ENCODE data around the gene BMX. TPM values are rescaled to one million over a fixed set of nuclear protein-coding genes. Genes with fewer than 3 reads are reported as not detected.

Gene BMX
- total and polyA plus RNA-seq, 8 donors, result 1.5 to 5.8 (median 2.5) TPM

GRCh38 chrX:15594371-15594770 lies 93.8 kb downstream of the BMX start:
- no peak for ATAC-seq
- peaks cover 0 to 11% of the 10 kb centered on the region in 2 donors for H3K27me3 ChIP-seq
- no peaks in the 10 kb centered on the region for H3K4me1 ChIP-seq
- H3K4me3 ChIP-seq, result no peak overlapping the region
- no peak for DNase-seq
- intact Hi-C loops (cut with DNase I), result no loop called here
- no peaks in the 10 kb centered on the region for H3K9me3 ChIP-seq
- no peaks in the 10 kb centered on the region for H3K36me3 ChIP-seq
- H3K27ac ChIP-seq, result no peak overlapping the region
- TF ChIP-seq CTCF (IDR thresholded peaks at IDR 0.05), result no peak

DNA sequence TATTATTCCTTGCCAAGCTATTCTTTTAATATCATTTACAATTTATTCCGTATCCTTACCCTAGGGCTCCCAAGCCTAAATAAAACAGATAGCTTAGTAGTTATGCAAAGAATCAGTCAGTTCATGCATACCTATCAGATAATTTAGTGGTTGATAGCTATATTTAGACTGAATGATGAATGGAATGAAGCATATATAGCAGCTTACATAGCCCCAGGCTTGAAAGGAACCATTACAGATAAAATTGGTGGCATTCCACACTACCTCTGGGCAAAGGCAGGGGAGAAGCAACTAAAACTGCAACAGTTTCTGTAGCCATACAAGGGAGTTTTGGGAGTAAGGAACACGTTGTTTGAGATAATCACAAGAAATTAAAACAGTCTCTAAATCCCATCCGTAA lies 97.4 kb downstream of the BMX start:
- ATAC-seq, result no peak
- Histone ChIP-seq H3K27me3 (peaks cover 0 to 4% of the 10 kb centered on the region in 2 donors), H3K4me1 (no peaks in the 10 kb centered on the region), H3K4me3 (no peak overlapping the region), H3K36me3 (no peaks in the 10 kb centered on the region), H3K9me3 (no peaks in the 10 kb centered on the region), H3K27ac (no peak overlapping the region)
- TF ChIP-seq CTCF (IDR thresholded peaks at IDR 0.05), result no peak
- no peak for DNase-seq
- intact Hi-C loops (cut with DNase I), result no loop called here

GRCh38 chrX:15599461-15599860 lies 98.9 kb downstream of the BMX start:
- ATAC-seq, result no peak
- no peak for DNase-seq
- Histone ChIP-seq H3K4me1 (no peaks in the 10 kb centered on the region), H3K27ac (no peak overlapping the region), H3K36me3 (no peaks in the 10 kb centered on the region), H3K9me3 (no peaks in the 10 kb centered on the region), H3K4me3 (no peak overlapping the region), H3K27me3 (peaks cover 0 to 7% of the 10 kb centered on the region in 2 donors)
- intact Hi-C loops (cut with DNase I), result no loop called here
- TF ChIP-seq CTCF (IDR thresholded peaks at IDR 0.05), result no peak

DNA sequence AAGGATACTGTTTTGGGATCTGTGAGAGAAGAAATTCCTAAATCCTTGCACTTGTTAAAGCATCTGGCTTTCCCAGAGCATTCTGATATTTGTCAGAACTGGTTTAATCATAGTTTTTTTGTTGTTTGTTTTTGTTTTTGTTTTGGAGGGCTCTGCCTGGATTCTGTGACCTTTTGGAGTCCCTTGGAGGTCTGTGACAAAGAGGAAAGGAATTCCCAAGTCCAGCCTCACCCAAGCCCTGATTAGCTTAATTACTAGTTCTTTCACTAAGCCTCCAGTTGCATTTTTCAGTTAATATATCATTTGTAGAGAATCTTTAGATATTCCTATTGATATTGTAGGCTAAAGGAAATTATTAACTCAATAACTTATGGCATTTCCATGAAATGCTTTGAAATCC lies 99.4 kb downstream of the BMX start:
- DNase-seq (no peak), ATAC-seq (no peak)
- Histone ChIP-seq H3K27me3 (peaks cover 0 to 7% of the 10 kb centered on the region in 2 donors), H3K27ac (no peak overlapping the region), H3K9me3 (no peaks in the 10 kb centered on the region), H3K36me3 (no peaks in the 10 kb centered on the region), H3K4me1 (no peaks in the 10 kb centered on the region), H3K4me3 (no peak overlapping the region)
- intact Hi-C loops (cut with DNase I), result no loop called here
- TF ChIP-seq CTCF (IDR thresholded peaks at IDR 0.05), result no peak

DNA sequence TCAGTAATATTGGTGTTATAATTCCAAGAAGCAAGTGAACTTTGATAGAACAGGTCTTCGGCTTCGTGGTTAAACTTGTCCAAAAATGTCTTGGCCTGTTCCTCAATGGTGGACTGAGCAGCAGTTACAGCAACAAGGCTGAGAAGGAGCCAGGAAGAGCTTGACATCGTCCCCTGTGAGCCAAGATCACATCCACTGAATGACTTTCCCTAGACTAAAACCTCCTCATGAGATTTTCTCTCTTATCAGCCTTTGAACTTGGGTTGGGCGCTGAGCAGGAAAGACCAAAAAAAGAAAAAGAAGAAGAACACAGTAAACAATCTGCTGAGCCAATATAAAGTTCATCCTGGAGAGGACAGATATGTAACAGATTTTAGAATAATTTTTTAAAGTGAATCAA lies 100.1 kb downstream of the BMX start, which contains the start of gene ACE2:
Gene ACE2, minus strand, starts transcription at position 216 of the 400 bp plus-strand sequence. Its CDS starts 49 bp downstream, at position 167.
- Histone ChIP-seq H3K36me3 (no peaks in the 10 kb centered on the region), H3K4me3 (no peak within 1 kb of the TSS), H3K4me1 (no peaks in the 10 kb centered on the region), H3K9me3 (no peaks in the 10 kb centered on the region), H3K27me3 (peaks cover 0 to 7% of the 10 kb centered on the region in 2 donors), H3K27ac (no peak within 1 kb of the TSS)
- ATAC-seq (no peak), DNase-seq (no peak)
- intact Hi-C loops (cut with DNase I), result no loop called here
- TF ChIP-seq CTCF (IDR thresholded peaks at IDR 0.05), result no peak

Data from left lung (tissue), 10 donors.